Type B pancreatic cell (in vitro differentiated cells): ENCODE measurements around the gene GLIPR1L1. TPM values are rescaled to one million over a fixed set of nuclear protein-coding genes. Genes with fewer than 3 reads are reported as not detected.

Experiments
- DNase-seq: peaks from one replicate; pipeline ENCODE4 v3.0.0; 2021; ENCODE audit warnings: mixed read lengths; ENCODE audit not compliant: unreplicated experiment; ENCODE audit errors: extremely low spot score
- H3K27ac Mint-ChIP-seq: 2 replicates; pipeline ENCODE4 v1.8.0; 2021; ENCODE audit warnings: mild to moderate bottlenecking, mixed read lengths
- H3K27me3 Mint-ChIP-seq: 2 replicates; pipeline ENCODE4 v1.8.0; 2021; ENCODE audit warnings: mixed read lengths
- H3K36me3 Mint-ChIP-seq: 2 replicates; pipeline ENCODE4 v1.8.0; 2021; ENCODE audit warnings: mixed read lengths
- H3K4me1 Mint-ChIP-seq: one replicate; pipeline ENCODE4 v1.8.0; 2021; ENCODE audit warnings: mixed read lengths; ENCODE audit not compliant: unreplicated experiment
- H3K4me3 Mint-ChIP-seq: 2 replicates; pipeline ENCODE4 v1.8.0; 2021; ENCODE audit warnings: mild to moderate bottlenecking, mixed read lengths
- H3K9me3 Mint-ChIP-seq: 2 replicates; pipeline ENCODE4 v1.8.0; 2021; ENCODE audit warnings: mixed read lengths
- long read RNA-seq: library from polyadenylated mRNA; unstranded; transcript quantifications from one replicate; pipeline ENCODE4 v2.0.0, GENCODE V29; 2020
- total RNA-seq: library from RNA; stranded (reverse); gene quantifications from 2 replicates; pipeline ENCODE4 v1.2.1, GENCODE V29; 2021; ENCODE audit warnings: low replicate concordance
- TF ChIP-seq, protein P1 (sequence below): fragments of 200-600 bp; sonication (generic); conservative IDR thresholded peaks from 2 replicates; pipeline ENCODE4 v1.5.0; 2021; ENCODE audit warnings: antibody characterized with exemption, mild to moderate bottlenecking

GLIPR1L1 gene, protein sequence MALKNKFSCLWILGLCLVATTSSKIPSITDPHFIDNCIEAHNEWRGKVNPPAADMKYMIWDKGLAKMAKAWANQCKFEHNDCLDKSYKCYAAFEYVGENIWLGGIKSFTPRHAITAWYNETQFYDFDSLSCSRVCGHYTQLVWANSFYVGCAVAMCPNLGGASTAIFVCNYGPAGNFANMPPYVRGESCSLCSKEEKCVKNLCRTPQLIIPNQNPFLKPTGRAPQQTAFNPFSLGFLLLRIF
- not detected in 2 replicates for total RNA-seq
- long read RNA-seq = 0 reads

DNA sequence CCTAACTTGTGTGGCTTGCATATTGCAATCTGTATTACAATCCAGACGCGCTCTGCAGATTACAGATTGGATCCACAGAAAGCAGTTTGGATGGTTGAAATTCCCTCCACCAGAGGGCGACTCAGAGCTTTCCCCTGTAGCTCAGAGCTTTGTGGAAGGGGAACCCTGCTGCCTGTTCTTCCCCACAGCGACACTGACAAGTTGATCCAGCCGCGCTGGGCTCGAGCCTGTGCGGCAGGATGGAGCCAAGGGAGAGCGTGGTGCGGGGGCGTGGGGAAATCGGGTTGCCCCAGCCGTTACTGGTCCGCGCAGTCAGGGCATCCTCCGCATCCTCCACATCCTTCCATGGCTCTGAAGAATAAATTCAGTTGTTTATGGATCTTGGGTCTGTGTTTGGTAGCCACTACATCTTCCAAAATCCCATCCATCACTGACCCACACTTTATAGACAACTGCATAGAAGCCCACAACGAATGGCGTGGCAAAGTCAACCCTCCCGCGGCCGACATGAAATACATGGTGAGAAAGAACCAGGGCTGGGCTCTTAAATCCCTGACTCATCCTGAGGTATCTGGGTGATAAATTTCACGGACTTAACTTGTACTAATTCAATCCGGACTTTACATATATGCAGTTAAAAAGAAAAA, at the start of gene GLIPR1L1:
Gene GLIPR1L1, plus strand, starts transcription at position 287 of the 647 bp plus-strand sequence. Its CDS starts 59 bp downstream, at position 346.
- peak within 1 kb of the TSS; percentile 55 for H3K27ac Mint-ChIP-seq
- peaks cover 10% of the 10 kb centered on the region for H3K27me3 Mint-ChIP-seq
- no peaks in the 10 kb centered on the region for H3K36me3 Mint-ChIP-seq
- H3K4me1 Mint-ChIP-seq = peaks cover 8% of the 10 kb centered on the region
- peak within 1 kb of the TSS; percentile 86 for H3K4me3 Mint-ChIP-seq
- TF ChIP-seq, protein P1, sequence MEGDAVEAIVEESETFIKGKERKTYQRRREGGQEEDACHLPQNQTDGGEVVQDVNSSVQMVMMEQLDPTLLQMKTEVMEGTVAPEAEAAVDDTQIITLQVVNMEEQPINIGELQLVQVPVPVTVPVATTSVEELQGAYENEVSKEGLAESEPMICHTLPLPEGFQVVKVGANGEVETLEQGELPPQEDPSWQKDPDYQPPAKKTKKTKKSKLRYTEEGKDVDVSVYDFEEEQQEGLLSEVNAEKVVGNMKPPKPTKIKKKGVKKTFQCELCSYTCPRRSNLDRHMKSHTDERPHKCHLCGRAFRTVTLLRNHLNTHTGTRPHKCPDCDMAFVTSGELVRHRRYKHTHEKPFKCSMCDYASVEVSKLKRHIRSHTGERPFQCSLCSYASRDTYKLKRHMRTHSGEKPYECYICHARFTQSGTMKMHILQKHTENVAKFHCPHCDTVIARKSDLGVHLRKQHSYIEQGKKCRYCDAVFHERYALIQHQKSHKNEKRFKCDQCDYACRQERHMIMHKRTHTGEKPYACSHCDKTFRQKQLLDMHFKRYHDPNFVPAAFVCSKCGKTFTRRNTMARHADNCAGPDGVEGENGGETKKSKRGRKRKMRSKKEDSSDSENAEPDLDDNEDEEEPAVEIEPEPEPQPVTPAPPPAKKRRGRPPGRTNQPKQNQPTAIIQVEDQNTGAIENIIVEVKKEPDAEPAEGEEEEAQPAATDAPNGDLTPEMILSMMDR = peak; percentile 97
- peak; percentile 87 for DNase-seq
- no peaks in the 10 kb centered on the region for H3K9me3 Mint-ChIP-seq

DNA sequence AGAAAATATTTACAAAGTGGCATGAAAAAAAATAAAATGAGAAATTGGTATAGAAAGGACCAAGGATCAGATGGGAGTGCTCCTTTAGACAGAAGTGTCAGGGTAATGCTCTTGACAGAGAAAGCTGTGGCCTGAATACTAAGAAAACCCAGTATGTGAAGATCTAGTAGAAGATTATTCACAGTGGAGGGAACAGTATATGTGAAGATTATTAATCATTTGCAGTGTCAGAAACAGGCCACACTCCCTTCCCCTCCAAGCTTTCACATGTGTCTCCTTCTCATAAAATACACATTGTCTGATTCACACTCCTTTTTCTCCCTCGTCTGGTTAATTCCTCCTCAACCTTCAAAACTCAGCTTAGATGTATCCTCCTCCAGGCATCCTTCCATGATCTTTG, 45.6 kb upstream of the GLIPR1L1 start:
- H3K27me3 Mint-ChIP-seq = no peaks in the 10 kb centered on the region
- H3K4me3 Mint-ChIP-seq = no peak overlapping the region
- H3K4me1 Mint-ChIP-seq = peaks cover 12% of the 10 kb centered on the region
- H3K27ac Mint-ChIP-seq = peak overlapping the region; percentile 5
- TF ChIP-seq, protein P1 = no peak
- no peak for DNase-seq
- H3K9me3 Mint-ChIP-seq = no peaks in the 10 kb centered on the region
- no peaks in the 10 kb centered on the region for H3K36me3 Mint-ChIP-seq

DNA sequence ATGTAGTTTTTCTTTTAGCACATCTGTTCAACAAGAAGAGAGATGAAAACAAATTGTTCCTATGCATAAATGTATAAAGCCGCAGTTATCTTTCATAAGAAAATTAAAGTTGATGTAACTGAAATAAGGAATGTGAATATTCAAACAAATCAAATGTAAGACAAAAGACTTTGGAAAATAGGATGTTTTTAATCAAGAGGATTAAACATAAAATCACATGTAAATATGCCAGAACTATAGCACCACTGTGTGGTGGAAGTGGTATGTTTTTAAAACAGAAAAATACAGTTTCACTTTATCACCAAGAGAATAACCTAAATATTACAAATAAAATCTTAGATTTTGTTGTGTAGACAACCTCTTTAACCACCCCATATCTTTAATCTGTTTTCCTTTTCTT, 44.7 kb upstream of the GLIPR1L1 start:
- peaks cover 12% of the 10 kb centered on the region for H3K4me1 Mint-ChIP-seq
- TF ChIP-seq, protein P1 = peak; percentile 63
- no peak overlapping the region for H3K4me3 Mint-ChIP-seq
- no peak for DNase-seq
- H3K27ac Mint-ChIP-seq = no peak overlapping the region
- H3K36me3 Mint-ChIP-seq = no peaks in the 10 kb centered on the region
- no peaks in the 10 kb centered on the region for H3K27me3 Mint-ChIP-seq
- no peaks in the 10 kb centered on the region for H3K9me3 Mint-ChIP-seq

DNA sequence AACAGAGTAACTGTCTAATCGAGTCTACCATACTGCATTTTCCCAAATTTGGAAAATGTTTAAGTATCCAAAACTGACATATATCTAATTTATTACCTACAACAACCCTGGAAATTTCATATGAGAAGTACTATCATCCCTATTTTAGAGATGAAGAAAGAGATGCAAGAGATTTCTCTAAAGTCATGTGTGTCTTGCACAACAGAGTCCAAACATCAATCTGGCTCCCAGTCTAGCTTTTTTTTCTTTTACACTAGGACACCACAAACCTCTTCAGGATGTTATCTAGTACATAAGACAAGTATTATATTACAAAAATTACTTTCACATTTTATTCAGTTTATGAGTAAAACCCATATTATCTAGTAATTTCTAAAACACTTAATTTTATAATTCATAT, 43.5 kb upstream of the GLIPR1L1 start:
- TF ChIP-seq, protein P1 = no peak

DNA sequence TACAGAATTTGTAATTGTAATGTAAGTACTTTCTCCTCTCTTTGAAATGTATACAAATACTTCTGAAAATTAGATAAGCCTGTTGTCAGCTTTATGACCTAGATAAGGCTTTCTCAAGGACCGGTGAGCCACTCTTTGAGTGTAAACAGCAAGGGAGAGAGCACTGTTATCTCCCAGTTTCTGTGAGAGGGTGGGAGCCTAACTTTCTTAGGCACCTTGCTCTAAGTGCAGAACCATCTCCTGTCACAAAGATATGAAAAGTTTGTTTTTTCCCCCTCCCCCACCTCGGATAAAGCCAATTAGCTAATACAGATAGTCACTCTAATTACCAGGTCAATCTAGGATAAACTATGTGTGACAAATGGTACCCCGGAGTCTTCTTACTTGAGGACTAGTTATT, 40.1 kb upstream of the GLIPR1L1 start:
- no peak overlapping the region for H3K4me3 Mint-ChIP-seq
- DNase-seq = no peak
- peaks cover 4% of the 10 kb centered on the region for H3K4me1 Mint-ChIP-seq
- no peak overlapping the region for H3K27ac Mint-ChIP-seq
- H3K9me3 Mint-ChIP-seq = no peaks in the 10 kb centered on the region
- TF ChIP-seq, protein P1 = no peak
- no peaks in the 10 kb centered on the region for H3K36me3 Mint-ChIP-seq
- H3K27me3 Mint-ChIP-seq = no peaks in the 10 kb centered on the region

More for the DNA sequence above, 43.5 kb upstream of the GLIPR1L1 start:
- H3K27ac Mint-ChIP-seq = no peak overlapping the region
- no peak for DNase-seq
- no peaks in the 10 kb centered on the region for H3K27me3 Mint-ChIP-seq
- peaks cover 12% of the 10 kb centered on the region for H3K4me1 Mint-ChIP-seq
- no peaks in the 10 kb centered on the region for H3K36me3 Mint-ChIP-seq
- H3K4me3 Mint-ChIP-seq = no peak overlapping the region
- no peaks in the 10 kb centered on the region for H3K9me3 Mint-ChIP-seq
